Astrocyte (in vitro differentiated cells and primary cell): ENCODE data around the gene FBXO31. TPM values are rescaled to one million over a fixed set of nuclear protein-coding genes. Genes with fewer than 3 reads are reported as not detected.

ENCODE experiments used
- DNase-seq: peaks from one replicate; pipeline ENCODE4 v3.0.0-alpha.2; 2010; ENCODE audit warnings: low read depth
- FAIRE-seq: peaks from 2 replicates; lab custom pipeline; 2011; peaks lifted over from hg19 to GRCh38; lab: Jason Lieb, UNC
- H2AFZ ChIP-seq: 2 replicates; pipeline ENCODE4 v1.6.0; 2012; ENCODE audit warnings: low read depth, low read length, inconsistent platforms
- H3K27ac ChIP-seq: 2 replicates; pipeline ENCODE4 v1.5.1; 2011; ENCODE audit warnings: low read depth, low read length, inconsistent platforms
- H3K27me3 ChIP-seq: 2 replicates; pipeline ENCODE4 v1.6.0; 2011; ENCODE audit warnings: low read length, inconsistent platforms; ENCODE audit not compliant: insufficient read depth
- H3K36me3 ChIP-seq: 2 replicates; pipeline ENCODE4 v1.5.1; 2011; ENCODE audit warnings: low read length, inconsistent platforms; ENCODE audit not compliant: insufficient read depth
- H3K4me1 ChIP-seq: 2 replicates; pipeline ENCODE4 v1.5.1; 2011; ENCODE audit warnings: low read length, inconsistent platforms; ENCODE audit not compliant: insufficient read depth
- H3K4me2 ChIP-seq: 2 replicates; pipeline ENCODE4 v1.6.0; 2012; ENCODE audit warnings: low read length, inconsistent platforms
- H3K4me3 ChIP-seq: 2 replicates; pipeline ENCODE4 v1.5.1; 2011; ENCODE audit warnings: low read depth, mild to moderate bottlenecking, low read length, inconsistent platforms; ENCODE audit not compliant: insufficient read depth
- H3K79me2 ChIP-seq: 2 replicates; pipeline ENCODE4 v1.6.0; 2012; ENCODE audit warnings: mild to moderate bottlenecking, low read length, inconsistent platforms; ENCODE audit not compliant: insufficient read depth
- H3K9ac ChIP-seq: 2 replicates; pipeline ENCODE4 v1.6.0; 2012; ENCODE audit warnings: mild to moderate bottlenecking, low read length, inconsistent platforms
- H3K9me3 ChIP-seq: 2 replicates; pipeline ENCODE4 v1.5.1; 2012; ENCODE audit warnings: low read depth, mild to moderate bottlenecking, low read length, inconsistent platforms; ENCODE audit not compliant: insufficient read depth
- H4K20me1 ChIP-seq: 2 replicates; pipeline ENCODE4 v1.6.0; 2012; ENCODE audit warnings: low read length, inconsistent platforms; ENCODE audit not compliant: insufficient read depth
- H3K27ac Mint-ChIP-seq: one replicate; pipeline ENCODE4 v1.8.0; 2021; ENCODE audit warnings: mild to moderate bottlenecking, mixed read lengths; ENCODE audit not compliant: unreplicated experiment
- H3K27me3 Mint-ChIP-seq: one replicate; pipeline ENCODE4 v1.8.0; 2021; ENCODE audit warnings: low read depth, mixed read lengths; ENCODE audit not compliant: unreplicated experiment
- H3K36me3 Mint-ChIP-seq: one replicate; pipeline ENCODE4 v1.8.0; 2021; ENCODE audit warnings: low read depth, mixed read lengths; ENCODE audit not compliant: unreplicated experiment
- H3K4me1 Mint-ChIP-seq: one replicate; pipeline ENCODE4 v1.8.0; 2021; ENCODE audit warnings: low read depth, mixed read lengths; ENCODE audit not compliant: unreplicated experiment
- H3K4me3 Mint-ChIP-seq: one replicate; pipeline ENCODE4 v1.8.0; 2021; ENCODE audit warnings: mild to moderate bottlenecking, moderate library complexity, mixed read lengths; ENCODE audit not compliant: unreplicated experiment
- H3K9me3 Mint-ChIP-seq: one replicate; pipeline ENCODE4 v1.8.0; 2021; ENCODE audit warnings: mild to moderate bottlenecking, mixed read lengths; ENCODE audit not compliant: unreplicated experiment
- CTCF ChIP-seq: IDR thresholded peaks from 2 replicates; pipeline ENCODE4 v1.5.1; 2011; ENCODE audit warnings: low read depth, mild to moderate bottlenecking, inconsistent platforms, low read length, moderate library complexity; ENCODE audit not compliant: insufficient read depth
- EZH2 ChIP-seq: IDR thresholded peaks from 2 replicates; pipeline ENCODE4 v1.6.1; 2012; ENCODE audit warnings: mild to moderate bottlenecking, low read length, inconsistent platforms; ENCODE audit not compliant: insufficient read depth
- total RNA-seq: library from RNA; stranded (reverse); gene quantifications from 2 replicates; pipeline ENCODE4 v1.2.1, GENCODE V29; 2021

FBXO31 gene
- total RNA-seq, 1 donor from 2014 or later, result 34.9 TPM

GRCh38 chr16:87336434-87337240 is 46.9 kb downstream of the FBXO31 start:
- Histone ChIP-seq H3K4me2 (no peak overlapping the region), H3K4me3 (no peak overlapping the region), H3K36me3 (no peaks in the 10 kb centered on the region), H3K79me2 (peaks cover 8% of the 10 kb centered on the region), H3K4me1 (no peaks in the 10 kb centered on the region), H2AFZ (no peak overlapping the region), H4K20me1 (peaks cover 50% of the 10 kb centered on the region), H3K9ac (no peak overlapping the region), H3K27me3 (no peaks in the 10 kb centered on the region), H3K9me3 (no peaks in the 10 kb centered on the region), H3K27ac (no peak overlapping the region)
- Mint-ChIP-seq H3K27ac (no peak overlapping the region), H3K9me3 (no peaks in the 10 kb centered on the region), H3K4me3 (no peak overlapping the region), H3K36me3 (peaks cover 24% of the 10 kb centered on the region), H3K27me3 (no peaks in the 10 kb centered on the region), H3K4me1 (peaks cover 17% of the 10 kb centered on the region)
- FAIRE-seq, result no peak
- TF ChIP-seq CTCF (no peak), EZH2 (no peak)
- DNase-seq, result no peak

GRCh38 chr16:87335625-87336433 is 47.7 kb downstream of the FBXO31 start:
- H3K27me3 Mint-ChIP-seq, result no peaks in the 10 kb centered on the region
- H3K9me3 Mint-ChIP-seq, result no peaks in the 10 kb centered on the region
- Histone ChIP-seq H3K4me3 (no peak overlapping the region), H3K9me3 (no peaks in the 10 kb centered on the region), H3K4me1 (no peaks in the 10 kb centered on the region), H4K20me1 (peaks cover 56% of the 10 kb centered on the region), H3K79me2 (peaks cover 6% of the 10 kb centered on the region), H3K27ac (no peak overlapping the region), H2AFZ (no peak overlapping the region), H3K27me3 (no peaks in the 10 kb centered on the region), H3K4me2 (no peak overlapping the region), H3K9ac (no peak overlapping the region), H3K36me3 (no peaks in the 10 kb centered on the region)
- H3K4me1 Mint-ChIP-seq, result peaks cover 16% of the 10 kb centered on the region
- no peak for DNase-seq
- no peak for TF ChIP-seq CTCF
- no peak for TF ChIP-seq EZH2
- no peak for FAIRE-seq
- H3K36me3 Mint-ChIP-seq, result peaks cover 26% of the 10 kb centered on the region
- no peak overlapping the region for H3K4me3 Mint-ChIP-seq
- no peak overlapping the region for H3K27ac Mint-ChIP-seq
